Astrocyte of the spinal cord (primary cell): ENCODE measurements around the gene PROKR1.

ENCODE experiments used
- DNase-seq: peaks from one replicate; pipeline ENCODE4 v3.0.0; 2011; ENCODE audit warnings: low read depth, low spot score
- H3K4me3 ChIP-seq: 2 replicates; pipeline ENCODE4 v1.5.1; 2011; ENCODE audit warnings: low read depth, mild to moderate bottlenecking, low read length, moderate library complexity
- CTCF ChIP-seq: IDR thresholded peaks from 2 replicates; pipeline ENCODE4 v1.5.1; 2012; ENCODE audit warnings: low read depth, mild to moderate bottlenecking, low read length, inconsistent platforms
- in situ Hi-C: cut with HindIII; loops from 2 replicates; pipeline ENCODE4 v1.10.0; 2017; ENCODE audit warnings: low sequenced_read_pairs

Gene PROKR1

GRCh38 chr2:68693951-68694350, 50.6 kb downstream of the PROKR1 start:
- no peak for TF ChIP-seq CTCF
- in situ Hi-C loops: no loop called here
- no peak overlapping the region for H3K4me3 ChIP-seq
- DNase-seq: no peak

- no peak for TF ChIP-seq CTCF
- no peak for DNase-seq
- in situ Hi-C loops: no loop called here
- no peak overlapping the region for H3K4me3 ChIP-seq
These were observed 52.6 kb downstream of the PROKR1 start for GRCh38 chr2:68695971-68696370.

GRCh38 chr2:68696554-68696953, 53.2 kb downstream of the PROKR1 start:
- no peak overlapping the region for H3K4me3 ChIP-seq
- in situ Hi-C loops: no loop called here
- no peak for TF ChIP-seq CTCF

GRCh38 chr2:68698567-68699377, 55.4 kb downstream of the PROKR1 start:
- no peak overlapping the region for H3K4me3 ChIP-seq
- DNase-seq: no peak
- in situ Hi-C loops: no loop called here
- TF ChIP-seq CTCF: no peak

More at GRCh38 chr2:68696554-68696953, 53.2 kb downstream of the PROKR1 start:
- no peak for DNase-seq

- in situ Hi-C loops: no loop called here
- DNase-seq: no peak
These were observed 57.2 kb downstream of the PROKR1 start for GRCh38 chr2:68700560-68700959.

DNA sequence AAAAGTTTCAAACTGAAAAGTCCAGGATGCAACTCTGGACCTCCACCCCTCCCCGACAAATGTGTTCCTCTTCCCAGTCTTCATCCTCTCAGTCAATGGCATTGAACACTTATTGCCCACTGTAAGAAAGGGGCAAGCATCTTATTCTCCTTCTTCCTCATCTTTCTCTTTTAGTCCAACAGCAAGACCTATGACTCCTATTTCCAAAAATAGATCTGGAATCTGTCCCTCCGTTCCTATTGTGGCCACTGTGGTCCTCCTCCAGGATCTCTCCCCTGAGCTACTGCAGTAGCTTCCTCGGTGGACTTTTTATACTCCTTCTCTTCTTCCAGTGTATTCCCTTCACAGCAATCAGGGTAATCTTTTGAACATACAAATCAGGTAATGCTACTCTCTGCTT, 63.3 kb downstream of the PROKR1 start:
- DNase-seq: no peak
- in situ Hi-C loops: no loop called here

More at GRCh38 chr2:68700560-68700959, 57.2 kb downstream of the PROKR1 start:
- no peak overlapping the region for H3K4me3 ChIP-seq
- TF ChIP-seq CTCF: no peak

More for the DNA sequence above, 63.3 kb downstream of the PROKR1 start:
- H3K4me3 ChIP-seq: no peak overlapping the region
- TF ChIP-seq CTCF: no peak
